Body of pancreas (tissue), 4 donors: ENCODE data around the gene DEDD.

Source experiments
- POLR2A ChIP-seq, 3 donors: fragments of 450-650 bp; IDR thresholded peaks; one replicate each; pipeline ENCODE4 v1.6.1; 2016; ENCODE audit warnings: antibody characterized with exemption in 3 of 3, mild to moderate bottlenecking in 2 of 3
- TF ChIP-seq, protein P1 (sequence below), 7 experiments: fragments of 450-650 bp in 4 of 7; fragments of 200-600 bp in 3 of 7; sonication (generic) in 3 of 7; IDR thresholded peaks; one replicate each; pipeline ENCODE4 v1.5.1; 2016 to 2019; ENCODE audit warnings: antibody characterized with exemption in 7 of 7

DNA sequence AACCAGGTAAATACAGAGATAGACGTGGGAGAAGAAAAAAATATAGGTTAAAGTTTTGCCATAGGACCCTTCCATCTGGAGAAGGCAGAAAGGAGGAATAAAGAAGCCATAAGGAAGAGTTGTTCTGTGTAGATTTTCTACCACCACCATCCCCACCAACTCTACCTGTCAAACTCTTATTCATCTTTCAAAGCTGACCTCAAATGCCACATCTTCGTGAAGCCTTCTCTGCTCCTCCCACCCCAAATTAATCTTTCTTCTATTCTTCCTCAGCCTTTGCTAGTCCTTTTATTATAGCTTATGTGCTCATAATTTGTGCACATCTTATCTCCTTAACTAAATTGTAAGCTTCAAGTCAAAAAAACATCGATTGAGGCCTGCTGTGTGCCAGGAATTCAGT is 41.9 kb downstream of the DEDD start:
- TF ChIP-seq, protein P1, sequence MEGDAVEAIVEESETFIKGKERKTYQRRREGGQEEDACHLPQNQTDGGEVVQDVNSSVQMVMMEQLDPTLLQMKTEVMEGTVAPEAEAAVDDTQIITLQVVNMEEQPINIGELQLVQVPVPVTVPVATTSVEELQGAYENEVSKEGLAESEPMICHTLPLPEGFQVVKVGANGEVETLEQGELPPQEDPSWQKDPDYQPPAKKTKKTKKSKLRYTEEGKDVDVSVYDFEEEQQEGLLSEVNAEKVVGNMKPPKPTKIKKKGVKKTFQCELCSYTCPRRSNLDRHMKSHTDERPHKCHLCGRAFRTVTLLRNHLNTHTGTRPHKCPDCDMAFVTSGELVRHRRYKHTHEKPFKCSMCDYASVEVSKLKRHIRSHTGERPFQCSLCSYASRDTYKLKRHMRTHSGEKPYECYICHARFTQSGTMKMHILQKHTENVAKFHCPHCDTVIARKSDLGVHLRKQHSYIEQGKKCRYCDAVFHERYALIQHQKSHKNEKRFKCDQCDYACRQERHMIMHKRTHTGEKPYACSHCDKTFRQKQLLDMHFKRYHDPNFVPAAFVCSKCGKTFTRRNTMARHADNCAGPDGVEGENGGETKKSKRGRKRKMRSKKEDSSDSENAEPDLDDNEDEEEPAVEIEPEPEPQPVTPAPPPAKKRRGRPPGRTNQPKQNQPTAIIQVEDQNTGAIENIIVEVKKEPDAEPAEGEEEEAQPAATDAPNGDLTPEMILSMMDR (IDR thresholded peaks at IDR 0.05): no peak
- TF ChIP-seq POLR2A (IDR thresholded peaks at IDR 0.05): no peak
